Adrenal gland (tissue), 5 donors: ENCODE data around the gene UBE2R2.
"Not testable (repeated sequence)": the region's sequence is repeated elsewhere in the genome, so short reads cannot be mapped to it uniquely, and the experiment has no call there.

Source experiments
- CTCF ChIP-seq, 6 experiments: fragments of 450-650 bp in 4 of 6; fragments of 200-600 bp in 2 of 6; sonication (generic) in 1 of 6; IDR thresholded peaks; 1 replicate in 5 of 6; 2 replicates in 1 of 6; pipeline versions ENCODE4 v1.5.1 to v1.8.0; 2016 to 2021; ENCODE audit warnings: antibody characterized with exemption in 6 of 6, mild to moderate bottlenecking in 2 of 6, moderate library complexity in 1 of 6
- POLR2A ChIP-seq, 2 donors: fragments of 450-650 bp; IDR thresholded peaks; one replicate each; pipeline ENCODE4 v1.6.1; 2017; ENCODE audit warnings: antibody characterized with exemption in 2 of 2, mild to moderate bottlenecking in 2 of 2, moderate library complexity in 1 of 2
- donor health status: DM: no; HTN: no; CAD: no.

- TF ChIP-seq CTCF, POLR2A (IDR thresholded peaks at IDR 0.05): not testable (repeated sequence)
These were observed 43.8 kb upstream of the UBE2R2 start for GRCh38 chr9:33773135-33773534.
